Dendritic cell treated with granulocyte-macrophage colony-stimulating factor and Interleukin-4, amounts not matched to agents 40 ng/mL and 50 ng/mL, for 4 days (primary cell): ENCODE data around the gene CCDC197.

Experiments used
- H3K27ac Mint-ChIP-seq: one replicate; pipeline ENCODE4 v1.8.0; 2022; ENCODE audit warnings: mild to moderate bottlenecking, mixed read lengths
- H3K27me3 Mint-ChIP-seq: one replicate; pipeline ENCODE4 v1.8.0; 2022; ENCODE audit warnings: mild to moderate bottlenecking, mixed read lengths
- H3K36me3 Mint-ChIP-seq: one replicate; pipeline ENCODE4 v1.8.0; 2022; ENCODE audit warnings: low read depth, mixed read lengths
- H3K4me1 Mint-ChIP-seq: one replicate; pipeline ENCODE4 v1.8.0; 2022; ENCODE audit warnings: low read depth, mixed read lengths
- H3K4me3 Mint-ChIP-seq: one replicate; pipeline ENCODE4 v1.8.0; 2022; ENCODE audit warnings: mild to moderate bottlenecking, moderate library complexity, mixed read lengths
- H3K9me3 Mint-ChIP-seq: one replicate; pipeline ENCODE4 v1.8.0; 2022; ENCODE audit warnings: mixed read lengths
- intact Hi-C: fragments of 100-400 bp; cut with micrococcal nuclease; formaldehyde crosslinking; loops from one replicate; pipeline ENCODE4 v1.15.0; 2022

The CCDC197 gene

DNA sequence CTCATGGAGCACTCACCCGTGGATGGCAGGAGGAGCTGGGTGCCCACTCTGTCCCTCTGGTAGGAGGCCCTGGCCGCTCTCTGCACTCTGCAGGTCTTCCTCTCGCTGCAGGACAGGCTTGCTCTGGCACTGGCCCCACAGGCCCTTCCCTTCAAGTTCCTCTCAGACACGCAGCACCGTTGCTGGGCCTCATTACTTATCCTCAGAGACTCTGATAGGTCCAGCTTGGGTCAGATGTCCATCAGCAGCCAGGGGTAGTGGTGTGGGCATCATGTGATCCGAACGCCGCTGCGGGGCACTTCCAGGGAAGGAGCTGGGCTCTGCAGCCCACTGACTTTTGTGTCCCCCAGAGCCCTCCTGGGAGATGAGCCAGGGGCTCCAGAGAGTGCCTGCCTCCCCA is 40.9 kb downstream of the CCDC197 start:
- Mint-ChIP-seq H3K4me1 (peaks cover 5% of the 10 kb centered on the region), H3K27ac (no peak overlapping the region), H3K36me3 (peaks cover 11% of the 10 kb centered on the region), H3K27me3 (peaks cover 3% of the 10 kb centered on the region), H3K9me3 (no peaks in the 10 kb centered on the region), H3K4me3 (no peak overlapping the region)
- intact Hi-C loops = no loop called here

- intact Hi-C loops = no loop called here
- H3K27ac Mint-ChIP-seq = no peak overlapping the region
- H3K9me3 Mint-ChIP-seq = no peaks in the 10 kb centered on the region
Measured at GRCh38 chr14:94038510-94038909, 41.4 kb downstream of the CCDC197 start.

DNA sequence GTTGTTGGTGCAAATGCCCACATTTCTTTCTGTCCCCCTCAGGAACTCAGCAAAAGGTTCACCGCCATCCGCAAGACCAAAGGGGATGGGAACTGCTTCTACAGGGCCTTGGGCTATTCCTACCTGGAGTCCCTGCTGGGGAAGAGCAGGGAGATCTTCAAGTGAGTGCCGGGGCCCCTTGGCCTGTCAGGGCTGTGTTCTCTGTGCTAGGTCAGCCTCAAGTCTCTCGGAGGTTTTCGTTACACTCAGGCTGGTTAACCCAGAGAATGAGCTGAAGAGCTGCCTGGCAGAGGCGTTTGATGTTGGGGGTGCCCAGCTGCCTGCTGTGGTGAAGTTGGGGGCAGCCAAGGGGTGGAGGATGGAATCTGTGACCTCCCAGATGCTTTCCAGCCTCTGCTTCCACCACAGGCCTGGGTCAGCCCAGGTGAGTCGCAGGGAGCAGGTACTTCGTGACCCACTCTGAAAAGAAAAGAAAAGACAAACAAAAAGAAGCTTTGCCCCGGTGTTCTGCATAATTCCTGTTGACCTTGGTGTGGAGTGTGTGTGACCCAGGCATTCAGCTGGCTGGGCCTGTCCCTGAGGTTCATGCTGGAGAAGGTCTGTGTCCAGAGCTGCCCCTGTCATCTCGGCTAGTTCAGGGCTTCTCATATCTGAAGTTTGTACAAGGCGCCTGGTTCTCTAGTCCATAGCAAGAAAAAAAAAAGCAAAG is 42.0 kb downstream of the CCDC197 start:
- peaks cover 5% of the 10 kb centered on the region for H3K4me1 Mint-ChIP-seq
- H3K36me3 Mint-ChIP-seq = peaks cover 20% of the 10 kb centered on the region
- intact Hi-C loops = no loop called here

More at GRCh38 chr14:94038510-94038909, 41.4 kb downstream of the CCDC197 start:
- peaks cover 14% of the 10 kb centered on the region for H3K36me3 Mint-ChIP-seq
- peaks cover 5% of the 10 kb centered on the region for H3K4me1 Mint-ChIP-seq
- peaks cover 3% of the 10 kb centered on the region for H3K27me3 Mint-ChIP-seq
- no peak overlapping the region for H3K4me3 Mint-ChIP-seq

GRCh38 chr14:94040247-94040646 is 43.1 kb downstream of the CCDC197 start:
- H3K27ac Mint-ChIP-seq = no peak overlapping the region
- H3K4me1 Mint-ChIP-seq = peaks cover 5% of the 10 kb centered on the region
- intact Hi-C loops = no loop called here
- peaks cover 3% of the 10 kb centered on the region for H3K27me3 Mint-ChIP-seq
- H3K4me3 Mint-ChIP-seq = no peak overlapping the region
- H3K36me3 Mint-ChIP-seq = peaks cover 32% of the 10 kb centered on the region
- H3K9me3 Mint-ChIP-seq = no peaks in the 10 kb centered on the region

More for the DNA sequence above, 42.0 kb downstream of the CCDC197 start:
- peaks cover 3% of the 10 kb centered on the region for H3K27me3 Mint-ChIP-seq
- no peak overlapping the region for H3K27ac Mint-ChIP-seq
- H3K9me3 Mint-ChIP-seq = no peaks in the 10 kb centered on the region
- H3K4me3 Mint-ChIP-seq = no peak overlapping the region

DNA sequence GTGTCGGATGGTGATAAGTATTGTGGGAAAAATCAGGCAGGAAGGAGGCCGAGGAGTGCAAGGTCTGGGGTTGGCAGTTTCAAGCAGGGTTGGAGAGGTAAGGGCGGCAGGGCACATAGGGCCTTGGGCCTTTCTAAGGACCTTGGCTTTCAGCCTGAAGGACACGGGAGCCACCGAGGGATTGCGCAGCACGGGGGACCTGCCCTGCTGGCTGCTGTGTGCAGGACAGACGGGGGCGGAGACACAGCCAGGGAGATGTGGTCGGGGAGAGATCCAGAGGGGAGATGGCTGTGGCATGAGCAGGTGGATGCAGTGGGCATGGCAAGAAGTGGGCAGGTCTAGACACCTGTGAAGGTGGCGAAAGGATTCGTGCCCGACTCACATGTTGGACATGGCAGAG is 43.7 kb downstream of the CCDC197 start:
- H3K36me3 Mint-ChIP-seq = peaks cover 37% of the 10 kb centered on the region
- no peak overlapping the region for H3K27ac Mint-ChIP-seq
- no peaks in the 10 kb centered on the region for H3K9me3 Mint-ChIP-seq
- H3K27me3 Mint-ChIP-seq = peaks cover 3% of the 10 kb centered on the region
- no peak overlapping the region for H3K4me3 Mint-ChIP-seq
- intact Hi-C loops = no loop called here
- peaks cover 5% of the 10 kb centered on the region for H3K4me1 Mint-ChIP-seq

DNA sequence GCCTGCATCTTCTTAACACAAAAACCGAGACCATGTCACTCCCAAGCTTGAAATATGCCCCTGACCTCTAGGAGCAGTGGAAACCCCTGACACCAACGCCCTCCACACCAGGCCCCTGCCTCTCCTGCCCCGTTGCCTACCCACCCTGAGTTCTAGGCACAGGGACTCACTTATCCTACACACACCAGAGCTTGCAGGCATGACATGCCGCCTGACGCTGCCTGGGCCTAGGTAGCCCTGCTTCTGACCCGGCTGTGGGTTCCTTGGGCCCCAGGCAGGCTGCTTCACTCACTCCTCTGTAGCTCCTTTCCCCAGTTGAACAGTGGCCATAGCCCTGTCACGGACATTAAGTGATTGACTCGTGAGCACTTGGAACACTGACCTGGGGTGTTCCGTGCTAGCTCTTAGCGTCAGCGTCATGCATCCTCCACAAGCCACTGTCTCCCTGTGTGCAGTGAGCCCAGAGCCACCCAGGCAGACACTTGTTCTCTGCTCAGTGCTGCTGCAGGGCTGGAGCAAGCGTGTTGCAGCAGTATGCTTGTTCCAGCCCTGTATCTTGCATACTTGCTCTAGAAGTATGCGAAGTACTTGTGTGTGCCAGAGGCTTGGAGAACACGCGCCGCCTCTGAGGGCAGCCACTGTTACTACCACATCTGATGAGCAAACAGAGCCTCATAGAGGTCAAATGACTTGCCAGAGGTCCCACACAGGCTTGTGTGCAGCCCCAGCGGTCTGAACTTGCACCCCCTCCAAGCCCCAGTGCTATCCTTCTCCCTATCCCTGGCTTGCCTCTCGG is 44.6 kb downstream of the CCDC197 start:
- peaks cover 2% of the 10 kb centered on the region for H3K4me1 Mint-ChIP-seq

DNA sequence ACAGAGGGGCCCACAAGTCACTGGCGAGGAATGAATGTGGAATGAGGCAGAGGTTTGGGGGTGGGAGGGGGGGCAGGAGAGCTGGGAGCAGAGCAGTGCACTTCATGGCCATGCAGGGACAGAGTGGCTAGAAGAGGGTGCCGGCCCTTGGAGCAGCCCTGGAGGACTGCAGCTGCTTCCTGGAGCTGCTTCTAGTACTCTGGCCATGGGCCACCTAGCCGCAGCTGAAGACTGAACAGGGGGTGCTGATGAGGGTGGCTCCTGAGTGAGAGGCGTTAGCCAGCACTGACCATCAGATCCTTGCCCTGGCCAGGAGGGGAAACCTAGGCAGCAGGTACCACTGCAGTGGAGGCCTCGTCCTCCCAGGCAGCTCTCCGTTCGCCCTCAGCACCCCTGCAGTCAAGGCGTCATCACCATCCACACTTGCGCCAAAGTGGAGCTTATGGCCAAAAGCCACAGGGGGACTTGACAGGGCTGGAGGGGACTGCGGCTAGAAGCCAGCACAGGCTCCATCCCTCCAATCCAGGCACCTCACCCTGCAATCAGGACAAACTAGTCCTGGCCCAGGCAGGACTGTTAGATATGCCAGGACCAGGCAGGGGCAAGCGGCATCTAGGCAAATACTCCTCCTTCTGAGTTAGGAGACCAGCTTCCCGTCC is 45.5 kb downstream of the CCDC197 start:
- Mint-ChIP-seq H3K27ac (no peak overlapping the region), H3K4me3 (no peak overlapping the region), H3K4me1 (no peaks in the 10 kb centered on the region)

More for the DNA sequence above, 44.6 kb downstream of the CCDC197 start:
- Mint-ChIP-seq H3K4me3 (no peak overlapping the region), H3K27me3 (peaks cover 1% of the 10 kb centered on the region), H3K9me3 (no peaks in the 10 kb centered on the region), H3K27ac (no peak overlapping the region), H3K36me3 (peaks cover 47% of the 10 kb centered on the region)
- intact Hi-C loops = no loop called here

DNA sequence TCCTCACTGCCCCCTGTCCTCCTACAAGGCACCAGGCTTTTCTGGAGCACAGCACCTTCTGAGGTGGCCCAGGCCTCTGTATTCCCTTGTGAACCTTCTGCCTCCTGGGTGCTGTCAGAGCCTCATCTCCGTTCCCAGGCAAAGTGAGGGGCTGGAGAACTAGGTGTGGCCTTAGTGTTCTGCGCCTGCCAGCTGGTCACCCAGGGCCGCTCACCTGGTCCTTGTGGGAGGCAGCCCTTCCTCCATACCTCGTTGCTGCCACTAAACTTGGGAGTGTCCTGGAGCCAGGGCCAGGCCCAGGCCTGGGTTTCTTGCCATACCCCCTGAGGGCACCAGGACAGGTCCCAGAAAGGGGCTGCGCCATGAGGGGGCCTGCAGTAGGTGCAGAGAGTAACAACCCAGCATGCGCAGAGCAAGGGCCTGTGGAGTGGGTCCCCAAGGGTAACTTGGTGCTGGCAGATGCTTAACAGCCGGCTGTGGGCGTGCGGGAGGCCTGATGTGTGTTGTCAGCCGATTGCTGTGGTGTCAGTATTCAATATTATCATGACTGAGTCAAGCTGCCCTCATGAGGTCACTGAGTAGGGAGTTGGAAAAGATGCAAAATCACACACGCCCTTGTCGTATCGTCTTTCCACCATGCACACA is 46.1 kb downstream of the CCDC197 start:
- intact Hi-C loops = no loop called here
- Mint-ChIP-seq H3K4me3 (no peak overlapping the region), H3K27ac (no peak overlapping the region), H3K9me3 (no peaks in the 10 kb centered on the region), H3K27me3 (no peaks in the 10 kb centered on the region), H3K36me3 (peaks cover 62% of the 10 kb centered on the region), H3K4me1 (no peaks in the 10 kb centered on the region)

More for the DNA sequence above, 45.5 kb downstream of the CCDC197 start:
- H3K27me3 Mint-ChIP-seq = no peaks in the 10 kb centered on the region
- H3K9me3 Mint-ChIP-seq = no peaks in the 10 kb centered on the region
- peaks cover 55% of the 10 kb centered on the region for H3K36me3 Mint-ChIP-seq
- intact Hi-C loops = no loop called here

DNA sequence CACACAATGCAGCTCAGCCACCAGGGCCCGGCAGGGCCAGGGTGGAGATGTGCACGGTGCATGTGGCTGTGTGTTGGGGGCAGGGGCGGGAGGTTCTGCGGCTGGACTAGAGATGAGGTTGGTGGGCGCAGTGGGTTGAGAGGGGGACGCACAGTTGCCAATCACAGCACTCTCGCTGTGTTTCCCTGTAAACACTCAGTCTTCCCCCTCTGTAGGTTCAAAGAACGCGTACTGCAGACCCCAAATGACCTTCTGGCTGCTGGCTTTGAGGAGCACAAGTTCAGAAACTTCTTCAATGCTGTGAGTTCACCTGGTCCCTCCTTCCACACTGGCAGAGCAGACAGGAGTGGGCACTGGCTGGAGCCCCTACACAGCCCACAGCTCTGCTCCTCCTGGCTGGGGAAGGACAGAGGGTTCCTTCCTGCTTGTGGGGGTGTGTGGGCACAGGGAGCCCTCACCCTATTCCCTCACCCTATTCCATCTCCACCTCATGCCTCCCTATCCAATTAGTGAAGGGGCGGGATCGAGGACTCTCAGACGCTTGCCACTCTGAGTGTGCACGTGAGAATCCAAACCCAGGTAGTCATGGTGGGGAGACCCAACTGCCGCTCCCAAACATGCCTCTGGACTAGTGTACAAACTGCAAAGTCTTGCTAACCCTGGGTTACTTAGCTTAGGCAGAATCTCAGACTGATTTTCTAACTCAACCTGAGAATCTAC is 46.8 kb downstream of the CCDC197 start:
- no peak overlapping the region for H3K4me3 Mint-ChIP-seq
- no peaks in the 10 kb centered on the region for H3K4me1 Mint-ChIP-seq
- no peaks in the 10 kb centered on the region for H3K27me3 Mint-ChIP-seq
- H3K36me3 Mint-ChIP-seq = peaks cover 67% of the 10 kb centered on the region
- intact Hi-C loops = no loop called here
- H3K27ac Mint-ChIP-seq = no peak overlapping the region
- no peaks in the 10 kb centered on the region for H3K9me3 Mint-ChIP-seq

- Mint-ChIP-seq H3K36me3 (peaks cover 69% of the 10 kb centered on the region), H3K4me1 (no peaks in the 10 kb centered on the region), H3K9me3 (no peaks in the 10 kb centered on the region), H3K4me3 (no peak overlapping the region), H3K27me3 (no peaks in the 10 kb centered on the region), H3K27ac (no peak overlapping the region)
- intact Hi-C loops = no loop called here
Measured at GRCh38 chr14:94044476-94045091, 47.5 kb downstream of the CCDC197 start.

GRCh38 chr14:94045101-94045500 is 48.0 kb downstream of the CCDC197 start:
- H3K27ac Mint-ChIP-seq = no peak overlapping the region
- no peaks in the 10 kb centered on the region for H3K9me3 Mint-ChIP-seq
- H3K4me1 Mint-ChIP-seq = no peaks in the 10 kb centered on the region
- H3K4me3 Mint-ChIP-seq = no peak overlapping the region
- peaks cover 74% of the 10 kb centered on the region for H3K36me3 Mint-ChIP-seq
- intact Hi-C loops = no loop called here
- no peaks in the 10 kb centered on the region for H3K27me3 Mint-ChIP-seq

GRCh38 chr14:94045563-94046345 is 48.7 kb downstream of the CCDC197 start:
- no peaks in the 10 kb centered on the region for H3K4me1 Mint-ChIP-seq
- H3K4me3 Mint-ChIP-seq = no peak overlapping the region
- H3K27ac Mint-ChIP-seq = no peak overlapping the region
- no peaks in the 10 kb centered on the region for H3K9me3 Mint-ChIP-seq
- intact Hi-C loops = no loop called here
- H3K36me3 Mint-ChIP-seq = peaks cover 78% of the 10 kb centered on the region
- no peaks in the 10 kb centered on the region for H3K27me3 Mint-ChIP-seq
